ENCODE measurements around the gene MRPS12.

MRPS12 gene

GRCh38 chr19:38970664-38971532 is 40.2 kb downstream of the MRPS12 start:
- Histone ChIP-seq H3K9me3 (no peaks in the 10 kb centered on the region; the same call in 1 of the 2 replicates), H3K4me2 (no peak overlapping the region), H3K36me3 (no peaks in the 10 kb centered on the region), H3K4me3 (no peak overlapping the region), H3K9ac (no peak overlapping the region), H3K4me1 (no peaks in the 10 kb centered on the region), H4K20me1 (no peaks in the 10 kb centered on the region), H3K27me3 (peaks cover 18% of the 10 kb centered on the region), H3K27ac (no peak overlapping the region)
- TF ChIP-seq Cebpa-rat (IDR thresholded peaks at IDR 0.05), result no peak

- Histone ChIP-seq H3K4me2 (no peak overlapping the region), H3K9me3 (peaks cover 6% of the 10 kb centered on the region; the same call in 1 of the 2 replicates), H4K20me1 (no peaks in the 10 kb centered on the region), H3K4me3 (no peak overlapping the region), H3K27ac (no peak overlapping the region), H3K27me3 (peaks cover 26% of the 10 kb centered on the region), H3K9ac (no peak overlapping the region), H3K4me1 (no peaks in the 10 kb centered on the region), H3K36me3 (no peaks in the 10 kb centered on the region)
- no peak for TF ChIP-seq Cebpa-rat (IDR thresholded peaks at IDR 0.05)
Measured at GRCh38 chr19:38971672-38972071, 40.9 kb downstream of the MRPS12 start.

- Histone ChIP-seq H3K4me3 (no peak overlapping the region), H3K27me3 (peaks cover 29% of the 10 kb centered on the region), H4K20me1 (no peaks in the 10 kb centered on the region), H3K4me1 (no peaks in the 10 kb centered on the region), H3K9ac (no peak overlapping the region), H3K27ac (no peak overlapping the region), H3K36me3 (no peaks in the 10 kb centered on the region), H3K9me3 (peaks cover 13% of the 10 kb centered on the region), H3K4me2 (no peak overlapping the region)
- TF ChIP-seq Cebpa-rat (IDR thresholded peaks at IDR 0.05), result no peak
Measured at GRCh38 chr19:38974624-38975213, 44.0 kb downstream of the MRPS12 start.

GRCh38 chr19:38975214-38975860 is 44.6 kb downstream of the MRPS12 start, which contains the start of gene FBXO17:
TSS of gene FBXO17 (minus strand) at chr19:38975742. CDS start at chr19:38950319, 25,423 bp downstream.
- Histone ChIP-seq H3K27ac (no peak within 1 kb of the TSS), H4K20me1 (no peaks in the 10 kb centered on the region), H3K4me2 (no peak within 1 kb of the TSS), H3K4me1 (no peaks in the 10 kb centered on the region), H3K9me3 (peaks cover 19% of the 10 kb centered on the region), H3K27me3 (peaks cover 29% of the 10 kb centered on the region), H3K4me3 (no peak within 1 kb of the TSS), H3K36me3 (0 out of 2 replicates have a peak, but pooled peaks cover under 1% of the 10 kb centered on the region), H3K9ac (no peak within 1 kb of the TSS)
- no peak for TF ChIP-seq Cebpa-rat (IDR thresholded peaks at IDR 0.05)

- H3K36me3 ChIP-seq, result 0 out of 2 replicates have a peak, but pooled peaks cover 5% of the 10 kb centered on the region
- no peaks in the 10 kb centered on the region for H4K20me1 ChIP-seq
- no peak overlapping the region for H3K4me2 ChIP-seq
- peaks cover 29% of the 10 kb centered on the region for H3K27me3 ChIP-seq
- peaks cover 25% of the 10 kb centered on the region for H3K9me3 ChIP-seq
- no peaks in the 10 kb centered on the region for H3K4me1 ChIP-seq
- H3K9ac ChIP-seq, result no peak overlapping the region
- no peak overlapping the region for H3K27ac ChIP-seq
- H3K4me3 ChIP-seq, result no peak overlapping the region
- TF ChIP-seq Cebpa-rat (IDR thresholded peaks at IDR 0.05), result no peak
Measured at GRCh38 chr19:38975861-38976271, 45.1 kb downstream of the MRPS12 start.

- no peak overlapping the region for H3K4me2 ChIP-seq
- H3K4me3 ChIP-seq, result no peak overlapping the region
- H3K27me3 ChIP-seq, result peaks cover 29% of the 10 kb centered on the region
- 0 out of 2 replicates have a peak, but pooled peaks cover 7% of the 10 kb centered on the region for H3K36me3 ChIP-seq
- no peak for TF ChIP-seq Cebpa-rat (IDR thresholded peaks at IDR 0.05)
- H3K9me3 ChIP-seq, result peaks cover 40% of the 10 kb centered on the region
- H4K20me1 ChIP-seq, result no peaks in the 10 kb centered on the region
- H3K4me1 ChIP-seq, result no peaks in the 10 kb centered on the region
- no peak overlapping the region for H3K9ac ChIP-seq
- no peak overlapping the region for H3K27ac ChIP-seq
Measured at GRCh38 chr19:38977445-38978325, 46.9 kb downstream of the MRPS12 start.

GRCh38 chr19:38978326-38978689 is 47.6 kb downstream of the MRPS12 start:
- no peaks in the 10 kb centered on the region for H3K4me1 ChIP-seq
- H3K27me3 ChIP-seq, result peaks cover 29% of the 10 kb centered on the region
- peaks cover 40% of the 10 kb centered on the region for H3K9me3 ChIP-seq
- no peak overlapping the region for H3K9ac ChIP-seq
- H3K4me2 ChIP-seq, result no peak overlapping the region
- H3K4me3 ChIP-seq, result no peak overlapping the region
- H4K20me1 ChIP-seq, result no peaks in the 10 kb centered on the region
- H3K27ac ChIP-seq, result no peak overlapping the region
- no peak for TF ChIP-seq Cebpa-rat (IDR thresholded peaks at IDR 0.05)
- H3K36me3 ChIP-seq, result 0 out of 2 replicates have a peak, but pooled peaks cover 7% of the 10 kb centered on the region

GRCh38 chr19:38979812-38980211 is 49.1 kb downstream of the MRPS12 start:
- Histone ChIP-seq H3K36me3 (0 out of 2 replicates have a peak, but pooled peaks cover 7% of the 10 kb centered on the region), H3K4me1 (no peaks in the 10 kb centered on the region), H3K27me3 (peaks cover 22% of the 10 kb centered on the region), H3K4me3 (no peak overlapping the region), H3K9ac (no peak overlapping the region), H4K20me1 (no peaks in the 10 kb centered on the region), H3K9me3 (peaks cover 40% of the 10 kb centered on the region), H3K27ac (no peak overlapping the region), H3K4me2 (no peak overlapping the region)
- TF ChIP-seq Cebpa-rat (IDR thresholded peaks at IDR 0.05), result no peak

Data from BLaER1 (cell line).